ENCODE data around the gene BRD1.

DNA sequence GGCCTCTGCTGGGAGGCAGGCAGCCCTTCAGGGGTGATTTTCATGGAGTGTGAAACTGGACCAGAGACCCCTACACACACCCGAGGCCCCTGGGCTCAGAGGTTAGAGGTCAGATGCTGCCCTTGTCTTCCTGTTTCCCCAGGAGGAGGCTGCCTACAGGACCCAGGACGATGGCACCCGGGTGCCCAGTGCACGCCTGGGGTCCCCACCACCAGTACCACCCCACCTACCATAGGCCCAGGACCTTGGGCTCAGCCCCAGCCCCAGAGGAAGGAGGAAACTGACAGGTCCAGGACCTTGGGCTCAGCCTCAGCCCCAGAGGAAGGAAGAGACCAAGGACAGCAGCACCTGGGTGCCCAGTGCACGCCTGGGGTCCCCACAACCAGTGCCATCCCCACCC, 79.2 kb downstream of the BRD1 start:
- TF ChIP-seq, protein P1, sequence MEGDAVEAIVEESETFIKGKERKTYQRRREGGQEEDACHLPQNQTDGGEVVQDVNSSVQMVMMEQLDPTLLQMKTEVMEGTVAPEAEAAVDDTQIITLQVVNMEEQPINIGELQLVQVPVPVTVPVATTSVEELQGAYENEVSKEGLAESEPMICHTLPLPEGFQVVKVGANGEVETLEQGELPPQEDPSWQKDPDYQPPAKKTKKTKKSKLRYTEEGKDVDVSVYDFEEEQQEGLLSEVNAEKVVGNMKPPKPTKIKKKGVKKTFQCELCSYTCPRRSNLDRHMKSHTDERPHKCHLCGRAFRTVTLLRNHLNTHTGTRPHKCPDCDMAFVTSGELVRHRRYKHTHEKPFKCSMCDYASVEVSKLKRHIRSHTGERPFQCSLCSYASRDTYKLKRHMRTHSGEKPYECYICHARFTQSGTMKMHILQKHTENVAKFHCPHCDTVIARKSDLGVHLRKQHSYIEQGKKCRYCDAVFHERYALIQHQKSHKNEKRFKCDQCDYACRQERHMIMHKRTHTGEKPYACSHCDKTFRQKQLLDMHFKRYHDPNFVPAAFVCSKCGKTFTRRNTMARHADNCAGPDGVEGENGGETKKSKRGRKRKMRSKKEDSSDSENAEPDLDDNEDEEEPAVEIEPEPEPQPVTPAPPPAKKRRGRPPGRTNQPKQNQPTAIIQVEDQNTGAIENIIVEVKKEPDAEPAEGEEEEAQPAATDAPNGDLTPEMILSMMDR (IDR thresholded peaks at IDR 0.05), result no peak
- TF ChIP-seq POLR2A (IDR thresholded peaks at IDR 0.05), result no peak
